ENCODE results near the gene MRPL54. TPM values are rescaled to one million over a fixed set of nuclear protein-coding genes. Genes with fewer than 3 reads are reported as not detected.

Gene MRPL54
- total RNA-seq (2014; rRNA removed; shearing (Covaris generic)), result 74.4 and 75.7 TPM in 2 replicates

DNA sequence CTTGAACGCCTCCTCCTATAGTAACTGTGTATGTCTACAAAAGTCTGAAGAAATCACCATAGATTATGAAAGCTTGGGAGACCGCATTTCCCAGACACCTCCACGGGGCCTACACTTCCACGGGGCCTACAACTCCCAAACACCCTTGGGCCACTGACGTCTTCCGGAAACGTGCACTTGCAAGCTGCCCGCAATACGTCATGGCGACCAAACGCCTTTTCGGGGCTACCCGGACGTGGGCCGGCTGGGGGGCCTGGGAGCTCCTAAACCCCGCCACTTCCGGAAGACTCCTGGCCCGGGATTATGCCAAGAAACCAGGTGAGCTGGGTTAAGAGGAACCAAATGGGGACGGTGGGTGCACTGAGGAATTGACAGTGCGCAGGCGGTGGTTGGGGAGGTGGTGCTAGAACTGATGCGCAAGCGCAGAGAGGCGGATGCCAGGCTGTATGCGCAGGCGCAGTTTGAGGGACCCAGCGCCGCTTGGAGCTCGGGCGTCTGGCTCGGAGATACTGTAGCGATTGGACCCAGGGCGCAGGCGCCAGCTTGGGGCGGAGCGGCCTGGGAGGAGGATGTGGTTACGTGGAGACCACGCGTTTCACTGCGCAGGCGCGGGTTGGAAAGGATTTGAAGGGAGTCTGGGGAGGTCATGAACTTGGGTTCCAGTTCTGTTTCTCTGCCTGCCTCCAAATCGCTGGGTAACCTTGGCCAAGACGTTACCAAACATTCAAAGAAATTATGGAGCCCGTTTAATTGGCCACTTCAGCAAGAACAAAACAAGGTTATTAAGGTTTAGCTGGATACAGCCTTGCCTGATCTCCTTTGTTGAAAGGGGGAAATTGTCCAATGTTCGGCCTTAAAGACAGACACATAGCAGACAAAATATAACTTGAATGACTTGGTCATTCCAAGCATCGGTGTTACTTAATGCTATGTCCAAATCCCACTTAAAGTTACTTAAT, at the start of gene MRPL54:
Gene MRPL54, plus strand, starts transcription at position 182 of the 959 bp plus-strand sequence. Its CDS starts 19 bp downstream, at position 201.
- peak; percentile 98 for DNase-seq (ENCODE audit: low spot score)

DNA sequence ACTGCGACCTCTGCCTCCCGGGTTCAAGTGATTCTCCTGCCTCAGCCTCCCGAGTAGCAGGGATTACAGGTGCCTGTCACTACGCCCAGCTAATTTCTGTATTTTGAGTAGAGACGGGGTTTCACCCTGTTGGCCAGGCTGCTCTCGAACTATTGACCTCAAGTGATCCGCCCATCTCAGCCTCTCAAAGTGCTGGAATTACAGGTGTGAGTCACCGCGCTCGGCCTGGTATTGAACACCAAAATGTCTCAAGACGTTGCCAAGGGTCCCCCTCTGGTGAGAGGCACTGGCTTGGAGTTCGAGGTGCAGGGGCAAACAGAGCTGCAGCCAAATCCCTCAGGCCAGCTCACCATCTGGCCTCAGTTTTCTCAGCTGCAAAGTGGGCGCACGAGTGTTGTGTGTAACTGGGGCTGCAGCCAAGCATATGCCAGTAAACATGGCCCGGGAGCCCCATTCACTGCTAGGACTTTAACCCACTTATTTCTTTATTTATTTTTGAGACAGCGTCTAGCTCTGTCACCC, 46.3 kb upstream of the MRPL54 start:
- no peak for DNase-seq (ENCODE audit: low spot score)

DNA sequence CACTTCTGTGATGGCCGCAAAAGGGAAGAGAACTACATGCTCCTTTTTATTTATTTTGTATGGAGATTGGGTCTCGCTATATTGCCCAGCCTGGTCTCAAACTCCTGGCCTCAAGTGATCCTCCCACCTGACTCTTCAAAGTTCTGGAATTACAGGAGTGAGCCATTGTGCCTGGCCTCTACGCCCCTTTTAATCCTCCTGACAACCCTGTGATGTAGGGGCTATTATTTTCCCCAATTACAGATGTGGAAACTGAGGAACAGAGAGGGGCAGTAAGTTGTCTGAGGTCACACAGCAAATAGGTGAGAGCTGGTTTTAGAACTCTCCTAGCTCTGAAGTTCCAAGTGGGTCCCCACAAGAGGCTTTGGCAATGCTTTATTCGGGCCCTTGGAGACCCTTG, 42.6 kb upstream of the MRPL54 start:
- no peak for DNase-seq (ENCODE audit: low spot score)

DNA sequence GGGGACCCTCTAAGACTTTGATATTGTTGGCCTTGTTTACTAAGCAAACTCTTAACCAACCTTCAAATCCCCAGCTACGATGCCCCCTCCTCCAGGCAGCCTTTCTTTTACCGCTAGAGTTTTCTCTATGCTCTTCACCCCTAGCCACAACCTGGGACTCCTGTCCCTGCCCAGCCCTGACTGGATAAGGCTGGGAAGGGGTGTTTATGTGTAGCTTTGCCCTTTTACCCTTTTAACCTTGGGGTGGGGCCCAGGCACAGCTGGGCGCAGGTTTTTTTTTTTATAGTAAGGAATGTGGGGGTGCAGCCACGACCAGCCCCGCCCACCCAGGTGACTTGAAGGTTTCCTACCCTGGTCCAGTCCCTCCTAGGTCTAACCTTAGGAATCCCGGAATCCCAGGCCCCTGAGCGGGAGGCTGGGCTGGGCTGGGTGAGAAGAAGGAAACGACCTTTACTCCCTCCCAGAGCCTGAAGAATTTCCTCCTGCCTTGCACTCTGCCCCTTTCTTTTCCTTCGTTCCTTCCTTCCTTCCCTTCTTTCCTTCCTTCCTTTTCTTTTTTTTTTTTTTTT, 42.0 kb upstream of the MRPL54 start:
- no peak for DNase-seq (ENCODE audit: low spot score)

DNA sequence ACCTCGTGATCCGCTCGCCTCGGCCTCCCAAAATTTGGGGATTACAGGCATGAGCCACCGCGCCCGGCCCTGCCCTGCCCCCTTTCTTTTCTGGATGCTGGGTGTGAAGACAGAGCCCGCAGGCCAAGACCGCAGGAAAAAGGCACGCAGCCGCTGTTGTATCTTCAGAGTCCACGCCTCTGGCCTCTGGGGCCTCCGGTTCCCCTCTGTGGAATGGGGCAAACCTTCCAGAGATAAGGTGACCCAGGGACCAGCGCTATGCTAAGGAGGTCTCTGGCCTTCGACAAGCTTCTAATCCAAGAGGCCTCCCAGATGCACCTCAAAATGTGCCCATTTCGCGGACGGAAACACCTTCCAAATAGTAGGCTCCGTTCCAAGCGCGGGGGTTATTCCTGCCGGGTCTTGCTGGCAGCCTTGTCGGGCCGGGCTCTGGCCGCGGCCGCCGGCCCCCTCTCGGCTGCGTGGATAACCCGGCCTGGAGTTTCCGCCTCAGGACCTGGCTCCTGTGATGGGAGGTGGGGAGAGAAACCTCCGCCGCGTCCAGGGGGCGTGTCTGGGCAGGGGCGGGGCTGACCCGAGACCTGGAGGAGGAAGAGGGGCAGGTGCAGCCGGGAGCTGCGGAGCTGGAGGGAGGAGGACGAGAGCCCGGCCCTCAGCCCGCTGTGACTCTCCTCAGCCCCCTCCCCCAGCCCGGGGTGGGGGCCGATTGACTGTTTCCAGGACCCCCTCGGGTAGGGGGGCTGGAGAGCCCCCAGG, 41.2 kb upstream of the MRPL54 start:
- peak; percentile 78 for DNase-seq (ENCODE audit: low spot score)

DNA sequence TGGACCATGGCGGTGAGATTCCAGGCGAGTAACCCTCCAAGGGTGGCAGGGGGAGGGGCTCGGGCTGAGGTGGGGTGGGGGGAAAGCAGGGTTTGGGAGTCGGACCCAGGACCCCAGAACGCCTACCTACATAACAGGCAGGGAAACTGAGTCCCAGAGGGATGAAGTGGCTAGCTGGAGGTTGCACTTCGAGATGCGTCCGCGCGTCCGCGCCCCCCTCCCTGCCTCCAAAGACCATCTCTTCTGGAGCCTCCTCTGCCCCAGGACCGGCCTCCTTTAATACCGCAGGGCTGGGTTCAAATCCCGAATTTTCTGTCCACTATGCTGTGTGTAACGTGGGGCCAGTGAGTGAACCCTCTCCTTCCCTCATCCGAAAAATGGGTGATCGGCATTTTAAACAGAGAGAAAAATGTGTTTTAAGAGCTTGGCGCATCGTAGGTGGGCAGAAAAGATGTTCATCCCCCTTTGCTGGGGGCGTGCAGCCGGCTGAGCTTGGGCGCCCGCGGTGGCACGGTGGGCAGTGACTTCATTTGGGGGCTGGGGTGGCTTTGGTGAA, 40.5 kb upstream of the MRPL54 start:
- DNase-seq (ENCODE audit: low spot score), result no peak

DNA sequence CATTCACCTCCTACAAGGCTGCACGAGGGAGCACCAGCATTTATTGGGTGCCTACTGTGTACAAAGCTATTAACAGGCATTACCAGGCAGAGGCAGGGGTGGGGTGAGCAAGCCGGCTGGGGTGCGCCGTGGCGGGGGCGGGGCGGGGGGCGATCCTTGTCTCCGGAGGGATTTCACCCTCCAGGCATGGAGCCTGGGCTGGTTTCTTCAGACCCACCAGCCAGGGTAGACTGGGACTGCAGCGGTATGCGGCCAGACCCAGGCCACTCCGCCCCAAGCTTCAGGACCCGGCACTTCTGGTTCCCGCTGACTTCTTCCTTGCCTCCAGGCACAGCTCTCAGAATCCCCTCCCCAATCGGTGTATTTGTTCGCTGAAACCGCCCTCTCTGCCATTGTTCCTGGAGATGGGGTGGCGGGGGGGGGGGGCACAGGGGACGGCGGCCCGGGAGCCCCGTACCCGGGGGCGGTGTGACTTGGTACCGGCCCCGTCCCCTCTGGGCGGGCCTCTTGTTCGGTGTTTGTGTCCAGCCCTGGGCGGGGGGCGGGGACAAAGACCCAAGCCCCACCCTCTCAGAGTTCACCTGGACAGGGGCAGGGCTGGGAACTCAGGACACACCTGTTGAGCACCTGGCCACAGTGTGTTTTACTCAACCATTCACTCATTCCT, 39.9 kb upstream of the MRPL54 start:
- no peak for DNase-seq (ENCODE audit: low spot score)

DNA sequence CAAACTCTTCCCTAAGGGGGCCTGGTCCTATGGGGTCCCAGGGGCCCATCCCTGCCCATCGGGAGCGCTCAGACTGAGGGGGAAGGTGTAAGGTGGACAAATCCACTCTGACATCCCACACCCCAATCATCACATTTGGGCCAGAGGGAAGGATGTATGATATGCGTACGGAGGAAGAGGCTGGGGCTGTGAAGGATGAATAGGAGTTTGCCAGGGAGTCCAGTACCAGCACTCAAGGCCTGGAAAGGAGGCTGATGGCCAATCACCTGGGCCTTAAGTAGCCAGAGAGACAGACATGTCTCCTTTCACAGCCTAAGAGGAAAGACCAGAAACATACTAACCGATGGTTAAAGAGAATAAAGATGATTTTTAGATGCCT, 39.4 kb upstream of the MRPL54 start:
- DNase-seq (ENCODE audit: low spot score), result no peak

DNA sequence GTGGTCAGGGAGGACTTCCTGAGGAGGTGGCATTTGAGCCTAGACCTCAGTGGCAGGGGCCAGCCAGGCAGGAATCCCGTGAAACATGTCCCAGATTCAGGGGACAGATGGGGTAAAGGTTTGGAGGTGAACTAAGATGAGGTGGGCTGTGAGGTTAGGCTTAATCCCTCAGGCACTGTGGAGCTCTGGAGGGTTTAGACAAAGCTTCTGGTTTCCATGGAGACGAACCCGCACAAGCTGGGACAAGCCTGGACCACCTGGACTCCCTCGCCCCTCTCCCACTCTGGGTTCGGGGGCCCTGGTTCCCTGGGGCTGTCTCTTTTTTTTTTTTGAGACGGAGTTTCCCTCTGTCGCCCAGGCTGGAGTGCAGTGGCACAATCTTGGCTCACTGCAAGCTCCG, 38.6 kb upstream of the MRPL54 start:
- DNase-seq (ENCODE audit: low spot score), result no peak

DNA sequence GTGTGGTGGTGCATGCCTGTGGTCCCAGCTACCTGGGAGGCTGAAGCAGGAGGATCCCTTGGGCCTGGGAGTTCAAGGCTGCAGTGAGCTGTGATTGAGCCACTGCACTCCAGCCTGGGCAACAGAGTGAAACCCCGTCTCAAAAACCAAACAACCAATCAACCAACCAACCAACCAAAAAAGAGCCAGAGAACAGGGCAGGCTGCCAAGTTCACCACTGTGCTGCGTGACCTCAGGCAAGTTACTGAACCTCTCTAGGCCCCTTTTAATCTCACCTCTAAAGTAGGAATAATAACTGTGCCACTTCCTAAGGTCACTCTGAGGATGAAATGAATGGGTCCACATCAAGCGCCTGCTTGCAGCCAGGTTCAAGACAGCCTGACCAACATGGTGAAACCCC, 37.4 kb upstream of the MRPL54 start:
- DNase-seq (ENCODE audit: low spot score), result no peak

DNA sequence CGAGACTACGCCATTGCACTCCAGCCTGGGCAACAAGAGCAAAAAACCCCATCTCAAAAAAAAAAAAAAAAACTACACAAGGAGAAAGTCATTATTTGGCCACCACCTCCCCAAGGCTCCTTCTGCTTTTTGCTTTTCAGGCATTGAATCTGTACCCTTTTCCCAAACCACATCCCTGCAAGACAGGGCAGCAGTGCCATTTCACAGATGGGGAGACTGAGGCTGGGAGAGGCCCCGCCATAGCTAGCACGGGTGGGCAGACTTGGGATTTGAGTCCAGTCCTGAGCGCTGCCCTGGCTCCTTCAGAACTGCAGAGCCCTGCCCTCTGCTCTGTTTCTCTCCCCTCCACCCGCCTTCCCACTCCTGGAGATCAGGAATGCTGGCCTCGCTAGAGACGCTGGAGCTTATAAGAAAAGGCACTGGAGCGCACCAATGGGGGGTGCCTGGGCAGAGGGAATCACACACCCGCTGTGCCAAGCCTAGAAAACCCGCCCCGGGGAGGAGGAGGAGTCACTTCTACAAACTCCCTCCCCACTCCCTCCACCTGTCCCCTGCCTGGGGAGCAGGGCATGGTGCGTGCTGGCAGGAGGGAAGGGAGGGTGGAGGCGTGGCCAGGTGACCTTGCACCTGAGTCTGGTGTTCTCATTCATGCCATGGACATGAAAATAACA, 36.7 kb upstream of the MRPL54 start:
- DNase-seq (ENCODE audit: low spot score), result no peak

DNA sequence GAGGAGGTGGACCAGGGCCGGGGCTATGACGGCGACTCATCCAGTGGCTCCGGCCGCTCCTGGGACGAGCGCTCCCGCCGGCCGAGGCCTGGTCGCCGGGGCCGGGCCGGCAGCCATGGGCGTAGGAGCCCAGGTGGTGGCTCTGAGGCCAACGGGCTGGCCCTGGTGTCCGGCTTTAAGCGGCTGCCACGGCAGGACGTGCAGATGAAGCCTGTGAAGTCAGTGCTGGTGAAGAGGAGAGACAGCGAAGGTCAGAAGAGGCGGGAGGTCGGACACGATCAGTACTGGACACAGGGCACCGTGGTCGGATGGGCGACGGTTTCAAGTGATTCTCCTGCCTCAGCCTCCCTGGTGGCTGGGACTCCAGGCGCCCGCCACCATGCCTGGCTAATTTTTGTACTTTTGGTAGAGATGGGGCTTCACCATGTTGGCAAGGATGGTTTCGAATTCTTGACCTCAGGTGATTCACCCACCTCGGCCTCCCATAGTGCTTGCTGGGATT, 32.0 kb upstream of the MRPL54 start:
- no peak for DNase-seq (ENCODE audit: low spot score)

DNA sequence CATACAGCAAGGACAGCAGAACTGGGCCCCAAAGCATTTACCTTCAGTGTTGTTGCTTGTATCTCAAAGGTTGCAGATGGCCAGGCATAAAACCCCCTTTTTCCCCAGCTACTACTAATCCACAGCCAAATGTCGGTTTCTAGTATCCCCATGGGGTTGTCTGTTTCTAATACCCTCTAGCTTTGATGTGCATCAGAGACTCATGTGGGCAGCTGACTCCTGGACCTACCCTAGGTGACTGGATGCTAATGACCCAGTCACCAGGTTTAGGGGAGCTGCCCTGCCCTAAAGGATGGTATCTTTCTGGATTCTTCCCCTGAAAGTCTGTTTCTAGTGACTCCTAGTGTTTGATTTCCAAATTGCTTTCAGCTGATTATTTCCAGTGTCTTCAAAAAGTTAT, 30.4 kb upstream of the MRPL54 start:
- no peak for DNase-seq (ENCODE audit: low spot score)

DNA sequence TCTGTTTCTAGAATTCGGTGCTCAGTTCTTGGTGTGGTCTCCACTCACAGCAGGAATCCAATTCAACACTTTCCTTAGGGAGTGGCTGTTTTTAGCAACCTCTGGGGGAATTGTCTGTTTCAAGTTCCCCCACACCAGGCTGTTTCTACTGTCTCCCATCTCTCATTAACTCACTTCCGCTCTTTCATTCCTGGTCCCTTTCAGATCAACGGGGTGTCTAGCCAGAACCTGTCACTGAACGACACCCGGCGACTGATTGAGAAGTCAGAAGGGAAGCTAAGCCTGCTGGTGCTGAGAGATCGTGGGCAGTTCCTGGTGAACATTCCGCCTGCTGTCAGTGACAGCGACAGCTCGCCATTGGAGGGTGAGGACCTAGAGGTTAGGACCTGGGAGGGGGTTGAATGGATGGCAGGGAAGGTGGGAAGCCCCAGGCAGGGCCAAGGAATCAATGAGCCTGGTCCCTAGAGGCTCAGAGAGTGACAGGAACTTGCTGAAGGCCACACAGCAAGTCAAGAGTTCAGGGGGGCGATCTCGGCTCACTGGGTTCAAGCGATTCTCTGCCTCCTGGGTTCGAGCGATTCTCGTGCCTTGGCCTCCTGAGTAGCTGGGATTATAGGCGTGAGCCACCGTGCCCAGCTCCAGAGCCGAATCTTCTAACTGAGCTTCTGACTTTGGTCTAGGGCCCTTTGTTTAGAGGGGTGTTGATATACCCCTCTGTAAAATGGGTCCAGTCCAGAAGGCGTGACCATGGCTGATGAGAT, 28.8 kb upstream of the MRPL54 start:
- no peak for DNase-seq (ENCODE audit: low spot score)

DNA sequence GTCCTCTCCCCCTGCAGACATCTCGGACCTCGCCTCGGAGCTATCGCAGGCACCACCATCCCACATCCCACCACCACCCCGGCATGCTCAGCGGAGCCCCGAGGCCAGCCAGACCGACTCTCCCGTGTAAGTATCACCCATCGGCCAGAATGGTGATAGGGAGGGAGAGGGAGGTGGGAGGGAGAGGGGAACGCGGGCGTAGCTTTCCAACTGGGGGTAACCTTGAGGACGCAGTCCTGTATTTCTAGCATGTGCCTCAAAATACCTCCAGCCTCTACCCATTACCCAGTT, 28.2 kb upstream of the MRPL54 start:
- DNase-seq (ENCODE audit: low spot score), result no peak

DNA sequence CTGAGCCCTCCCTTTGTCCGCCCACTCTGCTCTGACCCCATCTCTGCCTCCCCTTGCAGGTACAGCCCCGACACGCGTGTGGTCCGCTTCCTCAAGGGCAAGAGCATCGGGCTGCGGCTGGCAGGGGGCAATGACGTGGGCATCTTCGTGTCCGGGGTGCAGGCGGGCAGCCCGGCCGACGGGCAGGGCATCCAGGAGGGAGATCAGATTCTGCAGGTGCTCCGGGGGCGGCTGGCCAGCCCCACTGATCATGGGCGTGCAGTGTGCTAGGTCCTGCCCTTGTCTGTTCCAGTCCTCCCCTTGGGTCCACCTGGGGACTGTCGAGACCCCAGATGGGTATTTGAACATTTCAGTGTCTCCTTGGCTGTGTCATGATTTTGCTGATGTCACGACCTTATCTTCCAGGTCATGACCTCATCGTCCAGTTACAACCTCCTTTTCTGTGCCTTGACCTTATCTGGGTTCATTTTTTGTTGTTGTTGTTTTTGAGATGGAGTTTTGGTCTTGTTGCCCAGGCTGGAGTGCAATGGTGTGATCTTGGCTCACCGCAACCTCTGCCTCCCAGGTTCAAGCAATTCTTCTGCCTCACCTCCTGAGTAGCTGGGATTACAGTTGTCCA, 26.3 kb upstream of the MRPL54 start:
- no peak for DNase-seq (ENCODE audit: low spot score)

DNA sequence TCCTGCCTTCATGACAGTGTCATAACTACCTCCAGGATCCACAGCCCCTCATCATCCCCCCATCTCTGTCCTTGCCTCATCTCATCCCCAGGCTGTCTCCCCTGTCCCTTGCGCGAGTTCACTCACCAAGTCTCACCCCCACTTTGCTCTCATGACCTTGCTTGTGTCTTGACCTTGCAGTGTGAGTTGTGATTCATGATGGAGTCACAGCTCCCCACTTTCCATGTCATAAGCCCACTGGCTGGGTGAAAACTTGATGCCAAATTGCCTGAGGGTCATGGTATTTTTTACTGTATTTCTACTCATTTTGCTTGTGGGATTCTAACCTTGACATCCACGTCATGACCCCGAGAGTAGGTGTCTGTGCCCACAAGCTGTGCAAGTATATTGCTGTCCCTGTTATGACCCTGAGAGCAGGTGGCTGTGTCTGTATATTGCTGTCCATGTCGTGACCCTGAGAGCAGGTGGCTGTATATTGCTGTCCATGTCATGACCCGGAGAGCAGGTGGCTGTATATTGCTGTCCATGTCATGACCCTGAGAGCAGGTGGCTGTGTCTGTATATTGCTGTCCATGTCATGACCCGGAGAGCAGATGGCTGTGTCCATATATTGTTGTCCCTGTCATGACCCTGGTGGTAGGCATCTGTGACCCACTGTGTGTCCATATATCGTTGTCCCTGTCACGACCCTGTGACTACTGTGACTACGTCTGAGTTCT, 24.8 kb upstream of the MRPL54 start:
- no peak for DNase-seq (ENCODE audit: low spot score)

DNA sequence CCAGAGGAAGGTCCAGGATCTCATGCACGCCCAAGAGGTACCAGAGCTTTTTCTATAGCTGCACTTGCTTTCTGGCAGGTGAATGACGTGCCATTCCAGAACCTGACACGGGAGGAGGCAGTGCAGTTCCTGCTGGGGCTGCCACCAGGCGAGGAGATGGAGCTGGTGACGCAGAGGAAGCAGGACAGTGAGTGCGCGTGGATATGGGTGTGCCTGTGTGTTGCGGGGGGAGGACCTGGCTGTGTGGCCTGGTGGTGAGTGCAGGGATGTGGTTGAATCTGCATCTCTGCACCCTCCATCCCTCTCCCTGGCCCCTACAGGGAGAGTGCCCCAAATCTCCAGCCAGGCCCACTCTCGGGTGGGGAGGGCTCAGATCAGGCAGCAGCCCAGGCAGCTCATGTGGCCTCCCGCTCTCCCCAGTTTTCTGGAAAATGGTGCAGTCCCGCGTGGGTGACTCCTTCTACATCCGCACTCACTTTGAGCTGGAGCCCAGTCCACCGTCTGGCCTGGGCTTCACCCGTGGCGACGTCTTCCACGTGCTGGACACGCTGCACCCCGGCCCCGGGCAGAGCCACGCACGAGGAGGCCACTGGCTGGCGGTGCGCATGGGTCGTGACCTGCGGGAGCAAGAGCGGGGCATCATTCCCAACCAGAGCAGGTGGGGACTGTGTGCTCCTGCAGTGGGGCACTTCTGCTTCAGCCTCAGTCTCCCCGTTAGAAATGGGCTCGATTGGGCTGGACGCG, 23.8 kb upstream of the MRPL54 start:
- no peak for DNase-seq (ENCODE audit: low spot score)
